SKM-1 treated with dmso at 0.1 percent for 144 hours (cell line): ENCODE results near the gene JSRP1.
A peak's percentile ranks its signal among the peaks of the same experiment; 100 is the strongest.
"Not testable (repeated sequence)": the region's sequence is repeated elsewhere in the genome, so short reads cannot be mapped to it uniquely, and the experiment has no call there.

ENCODE experiments used
- DNase-seq: peaks from one replicate; lab custom pipeline; 2025; ENCODE audit not compliant: unreplicated experiment; lab: John Stamatoyannopoulos, UW

JSRP1 gene

GRCh38 chr19:2282862-2283237 lies 26.6 kb upstream of the JSRP1 start:
- DNase-seq: no peak

DNA sequence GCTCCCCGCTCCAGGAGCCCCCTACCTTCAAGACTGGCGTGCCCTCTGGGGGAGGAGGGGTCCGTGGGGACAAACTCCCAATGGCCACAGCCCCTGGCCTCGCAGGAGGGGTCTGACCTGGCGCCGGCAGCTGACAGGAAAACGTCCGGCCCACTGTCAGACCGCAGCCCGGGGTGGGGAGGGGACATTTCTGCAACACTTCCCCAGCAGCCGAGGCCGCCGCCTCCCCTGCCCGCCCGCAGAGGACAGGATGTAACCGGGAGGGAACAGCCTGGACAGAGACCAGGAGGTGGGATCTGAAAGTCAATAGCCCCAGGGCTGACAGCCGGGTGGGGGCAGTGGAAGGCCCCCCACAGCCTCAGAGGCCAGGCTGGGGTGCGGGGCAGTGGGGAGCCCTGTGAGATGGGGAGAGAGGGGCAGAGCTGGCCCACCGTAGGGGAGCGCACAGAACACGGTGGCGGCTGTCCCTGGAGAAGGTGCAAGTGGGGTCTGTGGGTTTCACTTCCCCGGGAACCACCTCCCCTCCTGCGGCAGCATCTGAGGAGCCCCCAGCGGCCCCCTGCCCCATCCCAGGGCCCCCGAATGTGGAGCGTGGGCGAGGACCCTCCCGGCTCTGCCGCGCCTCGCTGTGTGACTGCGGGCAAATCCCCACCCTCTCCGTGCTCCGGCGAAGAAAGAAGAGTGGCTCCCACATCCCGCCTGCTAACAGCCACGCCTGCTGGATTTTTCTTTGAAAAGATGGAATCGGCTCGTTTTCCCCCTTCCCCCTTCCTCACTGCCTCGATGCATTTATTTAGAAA lies 26.0 kb upstream of the JSRP1 start, which contains the start of gene PEAK3:
PEAK3 (minus strand) TSS at position 114 of the 800 bp plus-strand sequence. CDS start 1,244 bp downstream, outside the sequence.
- peak; percentile 71 for DNase-seq

DNA sequence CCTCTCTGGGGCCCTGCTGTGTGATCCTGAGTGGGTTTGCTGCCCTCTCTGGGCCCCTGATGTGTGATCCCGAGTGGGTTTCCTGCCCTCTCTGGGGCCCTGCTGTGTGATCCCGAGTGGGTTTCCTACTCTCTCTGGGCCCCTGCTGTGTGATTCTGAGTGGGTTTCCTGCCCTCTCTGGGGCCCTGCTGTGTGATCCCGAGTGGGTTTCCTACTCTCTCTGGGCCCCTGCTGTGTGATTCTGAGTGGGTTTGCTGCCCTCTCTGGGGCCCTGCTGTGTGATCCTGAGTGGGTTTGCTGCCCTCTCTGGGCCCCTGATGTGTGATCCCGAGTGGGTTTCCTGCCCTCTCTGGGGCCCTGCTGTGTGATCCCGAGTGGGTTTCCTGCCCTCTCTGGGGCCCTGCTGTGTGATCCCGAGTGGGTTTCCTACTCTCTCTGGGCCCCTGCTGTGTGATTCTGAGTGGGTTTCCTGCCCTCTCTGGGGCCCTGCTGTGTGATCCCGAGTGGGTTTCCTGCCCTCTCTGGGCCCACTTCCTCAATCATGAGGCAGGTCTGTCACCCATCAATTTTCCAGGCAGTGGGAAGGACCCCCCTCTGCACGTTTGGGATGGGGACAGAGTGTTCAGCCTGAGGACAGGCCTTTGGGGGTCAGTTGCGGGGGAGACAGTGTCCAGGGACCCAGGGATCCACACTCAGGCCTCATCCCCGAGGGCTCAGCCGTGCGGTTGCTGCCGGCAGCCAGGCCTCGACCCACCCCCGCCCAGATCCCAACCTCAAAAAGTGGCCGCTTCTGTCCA lies 25.2 kb upstream of the JSRP1 start:
- DNase-seq: not testable (repeated sequence)

- no peak for DNase-seq
These were observed 24.5 kb upstream of the JSRP1 start for GRCh38 chr19:2280633-2281264.

DNA sequence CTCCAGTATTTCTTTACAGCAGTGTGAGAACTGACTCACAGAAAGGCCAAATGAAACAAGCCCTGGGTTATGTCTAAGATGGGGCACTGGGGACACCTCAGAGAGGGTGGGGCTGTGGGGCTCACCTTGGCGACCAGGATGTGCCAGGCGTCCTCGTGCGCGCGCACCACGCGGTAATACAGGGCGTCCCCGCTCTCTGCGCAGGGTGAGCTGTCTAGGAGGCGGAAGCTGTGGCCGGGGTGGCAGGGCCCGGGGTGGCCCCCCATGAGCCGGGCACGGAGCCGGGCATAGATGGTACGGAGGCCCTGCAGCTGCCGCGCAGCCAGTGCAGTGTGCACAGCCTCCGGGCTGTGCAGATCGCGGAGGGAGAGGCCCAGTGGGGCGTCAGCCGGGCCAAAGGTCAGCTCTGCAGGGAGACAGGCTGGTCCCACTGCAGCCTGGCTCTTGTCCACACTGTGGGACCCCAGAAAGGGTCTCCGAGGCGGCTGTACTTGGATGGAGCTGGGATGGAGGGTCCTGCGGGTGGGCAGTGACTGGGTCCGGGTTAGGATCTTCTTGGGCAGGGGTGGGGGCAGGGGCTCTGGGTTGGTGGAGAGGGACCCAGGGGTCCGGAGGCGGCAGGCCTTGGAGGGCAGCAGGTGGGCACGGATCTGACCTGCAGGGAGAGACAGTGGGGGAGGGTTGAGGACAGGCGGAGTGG lies 22.4 kb upstream of the JSRP1 start:
- DNase-seq: no peak

- no peak for DNase-seq
These were observed 20.9 kb upstream of the JSRP1 start for GRCh38 chr19:2277138-2277537.

DNA sequence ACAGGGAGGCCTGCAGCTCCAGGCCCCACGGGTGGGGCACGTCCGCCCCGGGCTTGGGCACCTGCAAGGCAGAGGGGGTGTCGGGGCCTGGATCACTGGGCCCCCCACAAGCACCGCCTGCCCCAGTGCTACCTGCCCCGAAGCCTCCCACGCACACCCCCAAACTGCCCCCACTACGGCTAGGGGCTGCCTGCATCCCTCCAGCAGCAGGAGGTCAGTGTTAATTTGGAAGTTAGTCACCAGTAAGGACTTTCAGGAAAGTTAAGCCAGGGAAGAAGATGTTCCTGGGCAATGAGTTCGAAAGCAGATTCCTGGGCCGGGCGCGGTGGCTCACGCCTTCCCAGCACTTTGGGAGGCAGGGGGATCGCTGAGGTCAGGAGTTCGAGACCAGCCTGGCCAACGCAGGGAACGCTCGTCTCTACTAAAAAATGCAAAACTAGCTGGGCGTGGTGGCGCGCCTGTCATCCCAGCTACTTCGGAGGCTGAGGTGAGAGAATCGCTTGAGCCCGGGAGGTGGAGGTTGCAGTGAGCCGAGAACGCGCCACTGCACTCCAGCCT lies 20.3 kb upstream of the JSRP1 start:
- DNase-seq: no peak

DNA sequence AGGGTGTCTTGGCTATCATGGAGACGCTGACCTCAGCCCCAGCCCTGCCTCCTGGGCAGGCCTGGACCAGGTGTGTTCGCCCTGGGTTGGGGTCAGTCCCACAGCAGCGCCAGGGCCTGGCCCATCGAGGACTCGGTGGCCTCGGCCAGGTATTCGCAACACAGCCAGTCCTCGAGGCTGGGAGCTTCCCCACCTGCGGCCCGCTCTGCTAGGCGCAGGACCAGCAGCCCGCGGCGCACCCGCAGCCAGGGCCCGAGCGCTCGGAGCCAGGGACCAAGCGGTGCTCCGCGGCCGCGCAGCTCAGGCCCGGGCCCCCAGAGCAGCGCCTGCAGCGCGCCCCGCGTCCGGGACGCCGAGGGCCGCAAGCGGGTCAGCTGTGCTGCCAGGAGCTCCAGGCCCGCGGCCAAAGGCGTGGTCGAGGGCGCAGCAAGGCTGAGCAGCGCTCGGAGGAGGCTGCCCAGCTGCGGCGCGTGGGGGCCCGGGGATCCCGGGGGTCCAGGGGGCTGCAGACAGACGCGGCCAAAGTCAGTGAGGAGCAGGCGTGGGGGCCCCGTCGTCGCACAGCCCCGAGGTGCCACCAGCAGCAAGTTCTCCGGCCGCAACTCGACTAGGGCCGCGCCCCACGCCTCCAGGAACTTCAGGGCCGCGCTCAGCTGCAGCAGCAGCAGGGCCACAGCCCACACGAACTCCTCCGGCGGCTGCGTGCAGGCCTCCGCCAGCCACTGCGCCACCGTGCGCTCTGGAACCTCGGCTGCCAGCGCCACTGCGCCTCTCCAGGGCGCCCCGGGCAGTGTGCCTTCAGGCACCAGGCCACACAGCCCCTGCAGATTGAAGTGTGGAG lies 19.6 kb upstream of the JSRP1 start:
- DNase-seq: no peak

DNA sequence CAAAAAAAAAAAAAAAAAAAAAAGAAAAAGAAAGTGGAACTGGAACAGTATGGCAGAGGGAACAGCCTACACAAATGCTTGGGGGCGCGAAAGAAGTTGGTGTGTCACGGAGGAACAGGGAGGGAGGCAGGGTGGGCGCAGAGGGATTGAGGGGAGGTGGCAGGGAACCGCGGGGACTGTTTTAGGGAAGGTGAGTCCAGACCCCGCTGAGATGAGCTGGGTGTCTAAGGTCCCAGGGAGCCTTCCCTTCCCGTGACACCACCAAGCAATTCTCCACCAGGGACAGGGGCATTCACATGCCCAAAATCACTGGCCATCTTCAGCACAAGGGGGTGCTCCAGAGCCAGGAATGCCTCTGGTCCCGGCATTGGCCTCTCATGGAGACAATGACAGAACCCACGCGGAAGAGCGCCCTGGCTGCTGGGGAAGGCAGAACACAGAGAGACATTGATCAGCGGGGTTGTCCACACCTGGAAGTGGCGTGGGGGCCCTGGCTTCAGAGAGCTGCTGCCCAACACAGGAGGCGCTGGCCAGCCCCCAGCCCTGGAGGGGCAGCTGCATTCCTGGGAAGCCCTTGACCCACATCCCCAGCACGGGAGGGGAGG lies 18.8 kb upstream of the JSRP1 start:
- peak; percentile 37 for DNase-seq

GRCh38 chr19:2274185-2274711 lies 18.0 kb upstream of the JSRP1 start:
- DNase-seq: no peak

- peak; percentile 65 for DNase-seq
These were observed 17.4 kb upstream of the JSRP1 start for GRCh38 chr19:2273356-2274184.

- no peak for DNase-seq
These were observed 15.3 kb upstream of the JSRP1 start for GRCh38 chr19:2271234-2272103.

DNA sequence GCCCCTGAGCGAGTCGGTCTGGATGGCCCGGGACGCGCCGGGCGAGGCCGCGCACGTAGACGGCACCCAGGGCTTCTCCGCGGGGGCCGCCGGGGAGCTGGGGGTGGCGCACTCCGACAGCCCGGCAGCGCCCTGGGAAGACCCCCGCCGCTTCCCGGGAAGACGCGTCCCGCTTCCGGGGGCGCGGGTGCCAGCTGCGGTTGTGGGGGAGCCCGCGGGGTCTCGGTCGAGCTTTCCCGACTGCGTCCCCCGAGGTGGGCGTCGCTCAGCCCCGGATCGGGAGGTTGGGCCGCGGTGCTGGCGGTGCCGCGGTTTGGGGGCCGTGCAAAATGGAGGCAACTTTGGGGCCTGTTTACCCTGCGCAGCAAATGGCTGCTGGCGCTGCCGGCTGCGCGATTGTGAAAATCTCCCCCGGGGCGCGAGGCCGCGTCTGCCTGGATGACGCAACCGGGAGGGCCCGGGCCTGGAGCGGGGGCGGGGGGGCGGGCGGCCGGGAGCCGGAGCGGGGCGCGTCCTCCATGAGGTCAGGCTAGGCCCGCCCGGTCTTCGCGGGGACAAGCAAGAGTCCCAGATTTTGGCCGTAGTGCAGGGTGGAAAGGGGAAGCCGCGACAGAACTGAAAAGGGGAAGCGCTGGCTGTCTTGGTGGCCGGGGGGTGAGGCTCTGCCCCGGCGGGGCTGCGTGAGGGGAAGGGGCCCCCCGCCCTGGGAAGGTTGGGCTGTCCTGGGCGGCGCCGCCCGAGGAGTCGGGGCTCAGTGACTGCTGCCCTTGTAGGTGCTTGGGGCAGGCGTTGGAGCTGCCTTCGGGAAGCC lies 14.4 kb upstream of the JSRP1 start:
- DNase-seq: peak; percentile 92

GRCh38 chr19:2270157-2270422 lies 13.9 kb upstream of the JSRP1 start:
- DNase-seq: no peak

DNA sequence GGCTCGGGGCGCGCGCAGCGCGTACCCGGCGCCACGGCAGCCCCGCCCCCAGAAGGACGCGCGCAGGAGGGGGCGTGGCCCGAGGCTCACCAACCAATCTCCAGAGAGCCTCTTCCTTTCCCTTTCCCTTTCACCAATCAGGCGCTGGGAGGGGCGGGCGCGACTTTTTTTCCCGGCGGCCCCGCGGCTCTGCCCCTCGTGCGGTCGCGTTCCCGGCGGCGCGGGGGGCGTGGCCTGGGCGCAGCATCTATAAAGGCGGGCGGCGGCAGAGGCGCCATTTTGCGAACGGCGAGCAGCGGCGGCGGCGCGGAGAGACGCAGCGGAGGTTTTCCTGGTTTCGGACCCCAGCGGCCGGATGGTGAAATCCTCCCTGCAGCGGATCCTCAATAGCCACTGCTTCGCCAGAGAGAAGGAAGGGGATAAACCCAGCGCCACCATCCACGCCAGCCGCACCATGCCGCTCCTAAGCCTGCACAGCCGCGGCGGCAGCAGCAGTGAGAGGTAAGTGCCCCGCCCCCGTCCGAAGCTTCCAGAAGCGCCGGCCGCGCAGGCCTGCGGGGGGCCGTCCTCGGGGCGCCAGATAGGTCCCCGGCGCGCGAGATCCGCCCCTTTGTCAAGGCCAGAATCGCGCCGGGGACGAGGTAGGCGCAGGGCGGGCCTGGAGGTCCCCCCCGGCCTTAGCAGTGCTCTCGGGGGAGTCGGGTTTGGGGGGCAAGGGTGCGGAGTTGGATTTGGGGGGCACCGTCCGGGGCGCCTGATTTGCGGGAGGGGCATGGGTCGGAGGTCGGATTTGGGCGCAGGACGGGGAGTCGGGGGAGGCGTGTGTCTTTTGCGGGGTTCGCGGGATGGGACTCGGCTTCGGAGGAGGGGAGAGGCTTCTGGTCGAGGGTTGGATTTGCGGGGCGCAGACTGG lies 13.3 kb upstream of the JSRP1 start:
- peak; percentile 97 for DNase-seq

- DNase-seq: no peak
These were observed 12.6 kb upstream of the JSRP1 start for GRCh38 chr19:2268861-2269243.
